D721Med (cell line): ENCODE measurements around the gene CHTOP.
"Not testable (repeated sequence)": the region's sequence is repeated elsewhere in the genome, so short reads cannot be mapped to it uniquely, and the experiment has no call there.

Experiments used
- DNase-seq: peaks from one replicate; pipeline ENCODE4 v3.0.0; 2011; ENCODE audit warnings: low spot score; ENCODE audit not compliant: insufficient read length
- FAIRE-seq: peaks from 2 replicates; lab custom pipeline; 2011; peaks lifted over from hg19 to GRCh38; lab: Jason Lieb, UNC
- TF ChIP-seq, protein P1 (sequence below): IDR thresholded peaks from 2 replicates; pipeline ENCODE4 v1.5.1; 2012; ENCODE audit warnings: mild to moderate bottlenecking, control low read depth; ENCODE audit not compliant: insufficient read depth; ENCODE audit errors: missing control alignments

CHTOP gene

DNA sequence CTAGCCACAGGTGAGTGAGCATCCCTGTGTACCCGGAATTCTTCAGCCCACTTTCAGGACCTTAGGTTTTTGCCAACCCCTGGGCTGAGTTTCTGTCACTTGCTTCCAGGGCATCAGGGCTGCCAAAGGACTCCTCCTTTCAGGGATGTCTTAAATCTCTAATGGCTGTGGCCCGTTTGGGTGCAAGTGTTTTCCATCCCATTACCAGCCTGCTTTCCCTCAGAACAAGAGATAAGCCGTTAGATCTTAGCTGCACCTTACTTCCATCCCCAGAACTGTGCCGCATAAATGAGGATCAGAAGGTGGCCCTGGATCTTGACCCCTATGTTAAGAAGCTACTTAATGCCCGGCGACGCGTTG lies 25.3 kb downstream of the CHTOP start:
- FAIRE-seq, result no peak
- DNase-seq, result no peak
- TF ChIP-seq, protein P1, sequence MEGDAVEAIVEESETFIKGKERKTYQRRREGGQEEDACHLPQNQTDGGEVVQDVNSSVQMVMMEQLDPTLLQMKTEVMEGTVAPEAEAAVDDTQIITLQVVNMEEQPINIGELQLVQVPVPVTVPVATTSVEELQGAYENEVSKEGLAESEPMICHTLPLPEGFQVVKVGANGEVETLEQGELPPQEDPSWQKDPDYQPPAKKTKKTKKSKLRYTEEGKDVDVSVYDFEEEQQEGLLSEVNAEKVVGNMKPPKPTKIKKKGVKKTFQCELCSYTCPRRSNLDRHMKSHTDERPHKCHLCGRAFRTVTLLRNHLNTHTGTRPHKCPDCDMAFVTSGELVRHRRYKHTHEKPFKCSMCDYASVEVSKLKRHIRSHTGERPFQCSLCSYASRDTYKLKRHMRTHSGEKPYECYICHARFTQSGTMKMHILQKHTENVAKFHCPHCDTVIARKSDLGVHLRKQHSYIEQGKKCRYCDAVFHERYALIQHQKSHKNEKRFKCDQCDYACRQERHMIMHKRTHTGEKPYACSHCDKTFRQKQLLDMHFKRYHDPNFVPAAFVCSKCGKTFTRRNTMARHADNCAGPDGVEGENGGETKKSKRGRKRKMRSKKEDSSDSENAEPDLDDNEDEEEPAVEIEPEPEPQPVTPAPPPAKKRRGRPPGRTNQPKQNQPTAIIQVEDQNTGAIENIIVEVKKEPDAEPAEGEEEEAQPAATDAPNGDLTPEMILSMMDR, result no peak

DNA sequence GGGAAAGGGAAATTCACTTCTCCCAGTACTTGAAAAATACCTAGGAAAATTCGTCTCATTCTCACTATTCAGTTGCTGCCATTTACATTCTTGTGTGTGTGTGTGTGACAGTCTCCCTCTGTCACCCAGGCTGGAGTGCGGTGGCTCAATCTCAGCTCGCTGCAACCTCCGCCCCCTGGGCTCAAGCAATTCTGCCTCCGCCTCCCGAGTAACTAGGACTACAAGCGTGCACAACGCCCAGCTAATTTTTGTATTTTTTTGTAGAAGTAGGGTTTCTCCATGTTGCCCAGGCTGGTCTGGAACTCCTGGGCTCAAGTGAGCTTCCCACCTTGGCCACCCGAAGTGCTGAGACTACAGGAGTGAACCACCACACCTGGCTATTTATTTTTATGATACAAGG lies 25.8 kb downstream of the CHTOP start:
- no peak for DNase-seq
- TF ChIP-seq, protein P1, result no peak
- no peak for FAIRE-seq

DNA sequence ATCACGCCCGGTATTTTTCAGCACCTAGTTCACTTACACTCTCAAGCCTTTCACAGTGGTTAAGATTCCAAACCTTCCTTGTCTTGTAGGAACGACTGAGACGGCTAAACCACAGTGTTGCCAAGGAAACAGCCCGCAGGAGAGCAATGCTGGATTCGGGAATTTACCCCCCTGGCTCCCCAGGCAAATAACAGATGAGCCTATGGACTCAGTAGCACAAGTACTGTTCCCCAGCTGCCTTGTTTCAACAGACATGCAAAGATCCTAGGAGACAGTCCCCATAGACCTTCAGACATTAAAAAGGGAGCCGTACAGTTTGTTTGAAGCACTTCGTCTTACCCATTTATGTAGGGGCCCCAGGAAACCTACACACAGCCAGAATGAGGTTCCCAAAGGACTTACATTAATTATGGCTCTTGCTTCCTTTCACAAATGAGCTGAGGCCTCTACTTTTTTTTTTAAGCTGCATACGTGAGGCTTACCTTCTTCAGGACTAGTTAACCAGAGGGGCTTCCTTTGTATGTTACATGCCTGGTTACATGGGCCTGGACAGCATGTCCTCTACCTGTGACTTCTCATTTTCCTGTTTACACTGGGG lies 27.3 kb downstream of the CHTOP start:
- DNase-seq, result no peak
- TF ChIP-seq, protein P1, result no peak
- no peak for FAIRE-seq

DNA sequence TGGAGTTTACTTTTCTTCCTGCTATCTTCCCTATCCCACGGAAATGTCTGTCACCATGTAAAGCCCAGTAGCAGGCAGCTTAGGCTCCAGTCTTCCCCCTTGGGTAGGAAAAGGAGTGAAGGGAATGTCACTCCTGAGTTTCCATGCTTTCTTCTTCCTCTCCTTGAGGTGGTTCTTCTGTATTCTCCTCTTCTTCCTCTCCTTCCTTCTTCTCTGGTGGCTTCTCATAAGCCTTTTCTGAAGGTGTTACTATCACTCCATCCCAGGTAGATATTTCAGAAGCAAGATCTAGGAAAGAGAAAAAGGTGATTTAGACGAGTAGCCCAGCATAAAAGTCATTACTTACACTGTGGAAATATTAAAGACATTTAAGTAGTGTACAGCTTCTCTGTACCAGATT lies 28.4 kb downstream of the CHTOP start:
- FAIRE-seq (no peak), DNase-seq (no peak)
- TF ChIP-seq, protein P1, result no peak

DNA sequence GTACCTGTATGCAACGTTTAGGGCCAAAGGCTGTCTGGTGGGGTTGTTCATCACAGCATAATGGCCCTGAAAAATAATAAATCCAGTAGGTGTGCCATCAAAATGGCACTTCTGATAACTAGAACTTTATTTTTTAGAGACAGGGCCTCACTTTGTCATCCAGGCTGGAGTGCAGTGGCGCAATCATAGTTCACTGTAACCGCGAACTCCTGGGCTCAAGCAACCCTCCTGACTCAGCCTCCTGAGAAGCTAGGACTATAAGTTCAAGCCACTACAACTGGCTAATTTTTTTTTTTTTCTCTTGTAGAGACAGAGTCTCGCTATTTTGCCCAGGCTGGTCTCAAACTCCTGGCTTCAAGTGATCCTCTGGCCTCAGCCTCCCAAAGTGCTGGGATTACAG lies 29.3 kb downstream of the CHTOP start:
- DNase-seq, result no peak
- FAIRE-seq, result no peak
- TF ChIP-seq, protein P1, result no peak

DNA sequence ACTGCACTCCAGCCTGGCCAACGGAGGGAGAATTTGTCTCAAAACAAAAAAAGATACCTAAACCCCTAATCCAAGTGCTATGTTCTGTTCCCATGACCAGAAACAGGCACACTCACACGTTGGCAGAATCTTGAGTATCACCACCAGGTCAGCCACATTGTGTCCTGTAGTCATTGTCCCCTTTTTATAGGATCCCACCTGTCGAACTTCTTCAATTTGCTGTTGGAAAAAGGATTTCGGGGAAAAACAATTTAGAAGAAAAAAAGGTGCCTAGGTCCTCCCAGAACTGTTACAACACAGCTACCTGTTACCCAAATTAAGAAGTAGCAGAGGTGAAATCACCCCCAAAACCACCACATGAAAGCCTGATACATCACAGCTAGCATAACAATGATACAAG lies 33.6 kb downstream of the CHTOP start:
- FAIRE-seq (no peak), DNase-seq (no peak)
- TF ChIP-seq, protein P1, result no peak

DNA sequence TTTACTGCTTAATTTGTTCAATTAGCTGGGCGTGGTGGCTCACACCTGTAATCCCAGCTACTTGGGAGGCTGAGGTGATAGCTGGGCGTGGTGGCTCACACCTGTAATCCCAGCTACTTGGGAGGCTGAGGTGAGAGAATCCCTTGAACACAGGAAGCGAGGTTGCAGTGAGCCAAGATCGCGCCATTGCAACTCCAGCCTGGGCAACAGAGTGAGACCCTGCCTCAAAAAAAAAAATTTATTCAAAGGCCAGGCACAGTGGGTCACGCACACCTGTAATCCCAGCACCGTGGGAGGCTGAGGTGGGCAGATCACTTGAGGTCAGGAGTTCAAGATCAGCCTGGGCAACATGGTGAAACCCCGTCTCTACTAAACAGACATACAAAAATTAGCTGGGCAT lies 34.8 kb downstream of the CHTOP start:
- DNase-seq, FAIRE-seq: not testable (repeated sequence)

DNA sequence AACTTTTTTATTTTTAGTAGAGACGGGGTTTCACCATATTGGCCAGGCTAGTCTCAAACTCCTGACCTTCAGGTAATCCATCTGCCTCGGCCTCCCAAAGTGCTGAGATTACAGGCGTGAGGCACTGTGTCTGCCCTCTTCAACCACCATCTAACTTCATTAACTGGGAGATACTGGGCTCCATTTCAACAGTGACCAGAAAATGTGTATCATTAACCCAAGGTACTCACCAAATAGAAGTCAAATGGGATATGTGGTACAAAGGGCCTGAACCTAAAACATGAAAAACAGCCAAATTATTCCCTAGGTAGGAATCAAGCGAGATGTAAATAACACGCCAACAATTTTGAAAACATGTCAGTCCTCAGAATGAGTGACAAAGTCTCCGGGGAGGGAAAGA lies 35.7 kb downstream of the CHTOP start:
- TF ChIP-seq, protein P1, result no peak
- DNase-seq, result no peak
- FAIRE-seq, result no peak
